Left lung (tissue), 10 donors: Measurements from ENCODE around the gene PER1. TPM values are rescaled to one million over a fixed set of nuclear protein-coding genes. Genes with fewer than 3 reads are reported as not detected.
A peak's percentile ranks its signal among the peaks of the same experiment; 100 is the strongest.

Source experiments
- ATAC-seq: fragments of 200-7000 bp; cut with Tn5 transposase; one replicate; pipeline ENCODE4 v1.9.1; 2020; ENCODE audit warnings: moderate library complexity
- DNase-seq, 4 donors: peaks; one replicate each; pipeline ENCODE4 v3.0.0-alpha.2; 2013 to 2020
- H3K27ac ChIP-seq, 2 donors: fragments of 200-600 bp; sonication (generic) in 1 of 2; one replicate each; pipeline versions ENCODE4 v1.5.0 to v1.8.0; 2020 to 2021
- H3K27me3 ChIP-seq, 2 donors: fragments of 200-600 bp; sonication (generic) in 1 of 2; one replicate each; pipeline versions ENCODE4 v1.5.0 to v1.8.0; 2020 to 2021
- H3K36me3 ChIP-seq, 2 donors: fragments of 200-600 bp; sonication (generic) in 1 of 2; one replicate each; pipeline versions ENCODE4 v1.5.0 to v1.8.0; 2020 to 2021
- H3K4me1 ChIP-seq, 2 donors: fragments of 200-600 bp; one replicate each; pipeline ENCODE4 v1.8.0; 2021
- H3K4me3 ChIP-seq, 2 donors: fragments of 200-600 bp; sonication (generic) in 1 of 2; one replicate each; pipeline versions ENCODE4 v1.5.0 to v1.8.0; 2020 to 2021; ENCODE audit warnings: mild to moderate bottlenecking in 1 of 2
- H3K9me3 ChIP-seq, 2 donors: fragments of 200-600 bp; sonication (generic) in 1 of 2; one replicate each; pipeline versions ENCODE4 v1.5.0 to v1.8.0; 2020 to 2021
- CTCF ChIP-seq, 2 donors: fragments of 200-600 bp; sonication (generic) in 1 of 2; IDR thresholded peaks; one replicate each; pipeline versions ENCODE4 v1.5.0 to v1.8.0; 2021; ENCODE audit warnings: antibody characterized with exemption in 2 of 2
- intact Hi-C, 2 donors: fragments of 100-400 bp; cut with DNase I; formaldehyde crosslinking; loops; one replicate each; pipeline versions ENCODE4 v1.11.2 to v1.14.2; 2022
- polyA plus RNA-seq, 6 donors: library from polyadenylated mRNA; unstranded; fragments of 120-200 nt; gene quantifications; one replicate each; pipeline ENCODE4 v1.2.1, GENCODE V29; 2013; ENCODE audit not compliant: insufficient read length in 6 of 6
- total RNA-seq, 2 donors: library from RNA; stranded (reverse); fragmentation: NEBNext Ultra II Directional; extraction: Animal tissue kit (Norgen Biotek cat#: 25700); gene quantifications; one replicate each; pipeline ENCODE4 v1.2.1, GENCODE V29; 2021
- donor health status: DM: no; HTN: yes; CAD: no.
- donor health status: DM: no; HTN: no; CAD: no.

The PER1 gene
- total and polyA plus RNA-seq, 8 donors: 28.0 to 111 (median 61.2) TPM

- peaks cover 0 to 23% of the 10 kb centered on the region in 2 donors for H3K36me3 ChIP-seq
- peak overlapping the region; percentile 74 to 88 for H3K4me3 ChIP-seq
- peak overlapping the region; percentile 97 to 100 for H3K27ac ChIP-seq
- peaks cover 28 to 85% of the 10 kb centered on the region in 2 donors for H3K4me1 ChIP-seq
- no peaks in the 10 kb centered on the region for H3K9me3 ChIP-seq
- H3K27me3 ChIP-seq: no peaks in the 10 kb centered on the region
- ATAC-seq: no peak
- peak in 1 of 4 donors; percentile 77 for DNase-seq
- intact Hi-C loops: no loop called here
- no peak for TF ChIP-seq CTCF (IDR thresholded peaks at IDR 0.05)
Measured at GRCh38 chr17:8155231-8155995, 3.2 kb upstream of the PER1 start.

- H3K4me3 ChIP-seq: peak overlapping the region; percentile 74 to 88
- TF ChIP-seq CTCF (IDR thresholded peaks at IDR 0.05): no peak
- DNase-seq (no peak), ATAC-seq (no peak)
- H3K27ac ChIP-seq: peak overlapping the region; percentile 97 to 100
- intact Hi-C loops: no loop called here
- peaks cover 0 to 24% of the 10 kb centered on the region in 2 donors for H3K36me3 ChIP-seq
- no peaks in the 10 kb centered on the region for H3K27me3 ChIP-seq
- H3K4me1 ChIP-seq: peaks cover 31 to 86% of the 10 kb centered on the region in 2 donors
- H3K9me3 ChIP-seq: no peaks in the 10 kb centered on the region
Measured at GRCh38 chr17:8154608-8155155, 2.5 kb upstream of the PER1 start.

- peaks cover 31 to 83% of the 10 kb centered on the region in 2 donors for H3K4me1 ChIP-seq
- peaks cover 0 to 24% of the 10 kb centered on the region in 2 donors for H3K36me3 ChIP-seq
- peak; percentile 49 for ATAC-seq
- DNase-seq: peak; percentile 99 to 100 (median 99)
- TF ChIP-seq CTCF (IDR thresholded peaks at IDR 0.05): no peak
- H3K4me3 ChIP-seq: peak overlapping the region; percentile 74 to 88
- peak overlapping the region; percentile 97 to 100 for H3K27ac ChIP-seq
- intact Hi-C loops: no loop called here
- H3K27me3 ChIP-seq: no peaks in the 10 kb centered on the region
- H3K9me3 ChIP-seq: no peaks in the 10 kb centered on the region
Measured at GRCh38 chr17:8153957-8154607, 1.9 kb upstream of the PER1 start.

- H3K4me3 ChIP-seq: peak overlapping the region; percentile 13 to 88
- intact Hi-C loops: no loop called here
- peaks cover 0 to 28% of the 10 kb centered on the region in 2 donors for H3K36me3 ChIP-seq
- H3K27me3 ChIP-seq: no peaks in the 10 kb centered on the region
- no peak for TF ChIP-seq CTCF (IDR thresholded peaks at IDR 0.05)
- no peaks in the 10 kb centered on the region for H3K9me3 ChIP-seq
- H3K4me1 ChIP-seq: peaks cover 31 to 78% of the 10 kb centered on the region in 2 donors
- H3K27ac ChIP-seq: peak overlapping the region; percentile 97 to 100
- peak; percentile 45 to 91 (median 80) for DNase-seq
- ATAC-seq: peak; percentile 21
Measured at GRCh38 chr17:8153525-8153956, 1.3 kb upstream of the PER1 start.

- H3K27me3 ChIP-seq: no peaks in the 10 kb centered on the region
- intact Hi-C loops: no loop called here
- no peak for ATAC-seq
- H3K27ac ChIP-seq: peak overlapping the region; percentile 97 to 100
- H3K9me3 ChIP-seq: no peaks in the 10 kb centered on the region
- peak overlapping the region in 1 of 2 donors; percentile 88 for H3K4me3 ChIP-seq
- no peak for TF ChIP-seq CTCF (IDR thresholded peaks at IDR 0.05)
- peaks cover 0 to 28% of the 10 kb centered on the region in 2 donors for H3K36me3 ChIP-seq
- DNase-seq: peak in 1 of 4 donors; percentile 36
- H3K4me1 ChIP-seq: peaks cover 31 to 75% of the 10 kb centered on the region in 2 donors
Measured at GRCh38 chr17:8153031-8153451, 837 bp upstream of the PER1 start.
